Urothelium cell line (cell line): Measurements from ENCODE around the gene DRC1.

Source experiments
- DNase-seq: peaks from one replicate; pipeline ENCODE4 v3.0.0; 2011; ENCODE audit warnings: low spot score, mixed read lengths
- FAIRE-seq: peaks from 2 replicates; lab custom pipeline; 2011; peaks lifted over from hg19 to GRCh38; lab: Jason Lieb, UNC

Gene DRC1

DNA sequence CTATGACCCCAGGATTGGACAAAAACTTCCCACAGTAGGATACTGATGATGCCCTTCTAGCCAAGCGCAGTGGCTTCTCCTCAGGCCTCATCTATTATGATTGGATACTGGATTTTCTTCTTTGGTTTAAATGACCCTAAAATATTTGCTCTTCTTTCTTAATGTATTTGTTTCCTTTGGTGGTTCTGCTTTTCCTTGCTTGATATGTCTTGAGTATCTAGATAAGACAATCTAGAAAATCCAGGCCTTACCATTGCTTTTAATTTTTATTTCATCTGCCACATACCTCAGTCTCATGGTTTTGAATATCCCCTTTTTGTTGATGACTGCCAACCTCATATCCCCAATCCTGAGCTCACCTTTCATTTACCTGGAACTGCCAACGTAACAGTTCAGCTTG, 40.6 kb downstream of the DRC1 start:
- FAIRE-seq = no peak

DNA sequence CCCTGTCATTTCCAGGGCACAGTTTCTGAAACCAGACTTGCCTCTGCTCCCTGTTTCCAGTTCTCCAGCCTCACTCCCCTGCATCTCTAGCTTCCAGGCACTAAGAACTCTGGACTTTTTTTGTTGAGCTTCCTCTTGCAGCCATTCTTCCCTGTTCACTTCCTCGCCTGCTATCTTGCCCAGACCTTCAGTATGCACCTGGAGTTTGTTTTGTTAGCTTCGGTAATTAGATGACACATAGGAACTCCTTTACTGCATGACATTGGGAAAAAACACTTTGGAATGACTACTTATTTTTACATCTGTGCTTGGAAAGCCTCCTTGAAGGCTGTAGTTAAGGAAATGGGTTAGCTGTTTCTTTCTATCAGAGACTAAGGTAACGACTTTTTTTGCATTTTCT, 41.0 kb downstream of the DRC1 start:
- no peak for DNase-seq
- FAIRE-seq = no peak

More for the DNA sequence above, 40.6 kb downstream of the DRC1 start:
- no peak for DNase-seq

DNA sequence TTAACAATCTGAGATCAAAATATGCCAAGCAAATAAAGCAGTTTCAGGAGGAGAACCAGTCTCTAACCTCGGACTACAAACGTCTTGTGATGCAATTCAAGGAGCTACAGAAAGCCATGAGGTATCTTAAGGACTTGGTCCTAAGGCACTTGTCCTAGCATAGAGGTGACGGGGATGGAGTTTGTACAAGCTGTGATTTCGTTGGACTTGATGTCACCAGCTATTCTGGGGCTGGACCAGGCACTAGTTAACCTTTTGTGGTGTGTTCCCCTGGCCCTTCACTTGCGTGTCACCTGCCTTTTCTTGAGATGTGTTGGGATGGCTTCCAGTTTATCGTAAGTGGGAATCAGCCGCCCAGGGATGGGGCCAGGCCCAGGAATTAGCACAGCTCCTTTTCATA, 42.5 kb downstream of the DRC1 start:
- FAIRE-seq = no peak

DNA sequence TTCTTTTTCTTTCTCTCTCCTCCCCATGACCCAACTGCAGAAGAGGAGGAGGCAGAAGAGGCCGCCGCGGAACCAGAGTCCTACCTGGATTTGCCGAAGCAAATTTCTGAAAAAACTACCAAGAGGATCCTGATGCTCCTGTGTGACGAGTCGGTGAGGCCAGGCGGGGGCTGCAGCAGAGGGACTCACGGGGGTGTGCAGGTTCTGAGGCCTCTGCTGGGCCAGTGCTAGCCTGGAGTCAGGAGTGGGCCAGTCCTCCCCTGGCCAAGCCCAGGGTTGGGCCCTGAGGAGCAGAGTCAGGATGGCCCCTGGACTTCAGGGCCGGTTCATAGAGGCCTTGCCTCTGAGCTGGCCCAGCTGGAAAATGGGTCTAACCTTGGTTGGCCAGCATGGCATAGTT, 46.9 kb downstream of the DRC1 start:
- no peak for FAIRE-seq
- no peak for DNase-seq

More for the DNA sequence above, 42.5 kb downstream of the DRC1 start:
- no peak for DNase-seq

DNA sequence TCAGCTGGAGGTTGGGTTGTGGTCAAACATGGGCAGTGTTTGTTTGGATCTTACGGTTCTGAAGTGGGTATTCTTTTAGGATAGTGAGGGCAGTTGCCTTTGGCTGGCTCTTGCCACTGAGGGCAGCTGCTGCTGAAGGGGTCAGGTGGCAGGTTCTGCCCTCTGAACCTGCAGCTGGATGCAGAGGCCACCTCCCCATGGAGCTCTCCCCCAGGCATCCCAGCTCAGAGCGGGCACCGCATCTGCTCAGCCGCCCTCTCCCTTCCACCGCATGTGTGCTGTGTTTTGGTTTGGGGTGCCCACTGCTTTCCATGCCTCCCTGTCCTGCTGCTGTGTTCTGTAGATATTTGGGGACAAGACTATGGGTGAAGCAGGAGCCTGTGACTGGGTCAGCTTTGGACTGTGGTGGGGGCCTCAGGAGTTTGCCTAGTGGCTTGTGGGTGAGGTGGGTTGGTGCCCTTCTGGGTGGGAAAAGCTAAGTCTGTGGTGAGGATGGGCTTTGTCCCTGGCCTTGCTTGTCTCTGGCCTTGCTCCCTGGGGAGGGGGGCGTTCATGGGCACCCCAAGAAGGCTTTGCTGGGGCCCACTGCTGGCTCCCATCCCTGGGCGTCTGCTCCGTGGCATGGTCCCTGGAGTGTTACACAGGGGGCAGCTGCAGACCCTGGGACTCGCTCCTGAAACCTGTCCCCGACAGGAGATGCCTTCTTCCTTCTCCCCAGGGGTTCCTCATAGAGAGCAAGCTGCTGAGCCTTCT, 47.7 kb downstream of the DRC1 start:
- DNase-seq (no peak), FAIRE-seq (no peak)

DNA sequence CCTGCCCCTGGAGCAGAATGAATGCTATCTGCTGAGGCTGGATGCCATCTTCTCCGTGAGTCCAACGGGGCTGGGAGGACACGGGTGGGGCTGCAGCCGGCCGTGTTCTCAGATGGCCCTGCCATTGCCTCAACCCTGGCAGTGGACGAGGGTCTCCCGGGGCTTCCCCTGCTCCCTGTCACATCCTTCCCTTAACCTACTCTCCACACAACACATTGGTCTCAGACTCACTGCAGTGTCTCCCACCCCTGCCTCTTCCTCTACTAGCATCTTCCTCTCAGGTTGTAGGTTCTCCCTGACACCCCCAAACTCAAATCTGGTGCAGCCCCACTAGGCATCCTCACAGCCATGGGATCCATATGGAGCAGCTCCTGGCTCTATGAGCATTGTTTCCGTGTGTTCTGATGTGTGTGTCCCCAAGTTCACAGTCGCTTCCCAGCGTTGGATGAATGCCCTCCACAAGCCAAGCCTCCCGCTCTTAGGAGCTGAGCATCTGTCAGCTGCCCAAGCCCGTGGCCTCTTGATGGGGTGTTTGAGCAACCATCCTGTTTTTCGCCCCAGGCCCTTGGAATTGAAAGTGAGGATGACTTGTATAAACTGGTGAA, 48.4 kb downstream of the DRC1 start:
- FAIRE-seq (no peak), DNase-seq (no peak)

DNA sequence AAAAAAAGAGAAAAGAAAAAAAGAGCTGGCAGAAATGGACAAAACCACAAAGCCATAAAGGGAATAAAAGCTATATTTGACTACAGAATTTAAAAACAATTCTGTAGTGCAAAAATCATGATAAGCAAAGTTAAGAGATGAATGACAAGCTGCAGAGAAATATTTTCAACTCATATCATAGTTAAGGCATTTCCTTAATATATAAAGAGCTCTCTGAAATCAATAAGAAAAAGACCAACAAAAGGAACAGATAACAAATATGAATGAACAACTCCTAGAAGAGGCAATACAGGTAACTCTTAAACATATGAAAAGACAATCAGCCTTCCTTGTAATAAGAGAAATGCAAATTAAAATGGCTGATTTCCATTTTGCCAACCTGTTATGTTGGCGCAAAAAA, 50.0 kb downstream of the DRC1 start:
- DNase-seq = no peak
- no peak for FAIRE-seq

DNA sequence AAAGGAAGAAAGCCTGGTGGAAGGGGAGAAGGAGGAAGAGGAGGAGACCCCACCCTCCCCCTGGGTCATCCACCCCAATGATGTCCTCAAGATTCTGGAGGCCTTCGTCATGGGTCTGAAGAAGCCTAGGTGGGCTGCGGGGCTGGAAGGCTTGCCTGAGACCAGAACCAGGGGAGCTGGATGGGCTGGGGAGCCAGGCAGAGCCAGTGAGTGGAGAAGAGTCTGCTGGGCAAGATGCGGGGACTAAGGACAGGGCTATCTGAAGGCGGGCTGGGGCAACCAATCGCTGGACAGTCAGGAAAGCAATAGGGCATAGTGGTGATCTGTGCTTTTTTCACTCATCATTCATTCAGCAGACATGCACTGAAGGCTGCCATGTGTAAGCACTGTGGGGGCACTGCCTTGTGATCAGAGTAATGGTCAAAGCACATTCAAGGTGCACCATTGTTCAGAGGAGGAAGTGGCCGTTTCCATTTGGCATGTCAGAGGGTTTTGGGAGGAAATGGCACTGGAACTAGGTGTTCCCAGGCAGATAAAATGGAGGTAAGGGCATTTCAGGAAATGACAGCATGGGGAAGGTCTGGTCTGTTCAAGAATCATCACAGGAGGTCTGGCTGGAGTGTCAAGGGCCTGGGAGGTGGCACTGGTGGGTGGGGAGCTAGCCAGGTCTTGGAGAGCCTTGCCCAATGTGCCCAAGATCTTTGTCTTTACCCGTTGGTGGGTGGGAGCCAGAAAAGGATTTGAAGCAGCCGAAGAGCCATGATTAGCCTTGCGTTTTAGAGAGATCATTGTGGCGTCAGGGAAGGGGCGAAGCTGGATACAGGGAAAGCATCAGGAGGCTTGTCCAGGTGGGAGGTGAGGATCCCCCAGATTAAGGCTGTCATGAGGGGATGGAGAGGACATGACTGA, 52.0 kb downstream of the DRC1 start:
- peak; percentile 32 for FAIRE-seq
- no peak for DNase-seq

DNA sequence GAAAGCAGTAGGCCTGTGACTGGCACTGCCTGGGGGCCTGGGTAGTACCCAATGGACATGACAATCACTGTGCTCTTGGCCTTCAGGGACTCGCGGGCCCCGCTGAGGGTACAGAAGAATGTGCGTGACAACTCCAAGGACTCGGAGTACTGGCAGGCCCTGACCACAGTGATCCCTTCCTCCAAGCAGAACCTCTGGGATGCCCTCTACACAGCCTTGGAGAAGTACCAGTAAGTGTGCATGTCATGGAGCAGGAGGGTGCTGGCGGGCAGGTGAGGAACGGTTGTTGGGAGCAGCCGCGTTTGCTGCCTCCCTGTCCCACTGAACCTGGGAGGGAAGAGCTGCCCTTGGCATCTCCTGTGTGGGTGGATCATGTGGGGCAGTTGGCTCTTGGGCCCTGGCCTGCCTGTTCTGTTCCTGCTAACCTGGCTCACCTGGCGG, 52.9 kb downstream of the DRC1 start:
- DNase-seq (no peak), FAIRE-seq (no peak)

DNA sequence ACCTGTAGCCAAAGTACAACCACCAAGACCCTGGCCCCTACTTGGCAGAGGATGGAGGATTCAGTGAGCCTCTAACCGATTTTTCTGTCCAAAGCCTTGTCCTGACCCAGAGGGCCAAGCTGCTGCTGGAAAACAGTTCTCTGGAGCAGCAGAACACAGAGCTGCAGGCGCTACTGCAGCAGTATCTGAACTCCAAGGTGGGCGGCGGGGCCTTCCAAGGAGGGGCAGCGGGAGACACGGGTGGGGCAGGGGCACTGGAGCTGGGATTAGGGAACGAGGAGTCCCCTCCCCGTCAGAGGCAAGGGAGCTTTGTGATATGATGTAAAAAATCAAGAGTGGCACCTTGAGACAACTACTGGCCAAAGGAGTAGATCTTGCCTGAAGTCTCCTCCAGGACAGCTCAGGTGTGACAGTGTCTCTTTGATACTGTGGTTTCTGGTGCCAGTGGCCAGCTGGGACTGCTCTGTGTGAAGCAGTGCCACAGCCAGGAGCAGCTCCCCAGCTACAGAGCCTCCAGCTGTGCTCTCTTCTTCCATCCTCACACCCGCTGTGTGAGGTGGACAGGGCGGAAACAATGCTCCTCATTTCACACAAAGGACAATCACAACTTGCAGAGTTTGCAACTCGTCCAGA, 53.4 kb downstream of the DRC1 start:
- FAIRE-seq (no peak), DNase-seq (no peak)

DNA sequence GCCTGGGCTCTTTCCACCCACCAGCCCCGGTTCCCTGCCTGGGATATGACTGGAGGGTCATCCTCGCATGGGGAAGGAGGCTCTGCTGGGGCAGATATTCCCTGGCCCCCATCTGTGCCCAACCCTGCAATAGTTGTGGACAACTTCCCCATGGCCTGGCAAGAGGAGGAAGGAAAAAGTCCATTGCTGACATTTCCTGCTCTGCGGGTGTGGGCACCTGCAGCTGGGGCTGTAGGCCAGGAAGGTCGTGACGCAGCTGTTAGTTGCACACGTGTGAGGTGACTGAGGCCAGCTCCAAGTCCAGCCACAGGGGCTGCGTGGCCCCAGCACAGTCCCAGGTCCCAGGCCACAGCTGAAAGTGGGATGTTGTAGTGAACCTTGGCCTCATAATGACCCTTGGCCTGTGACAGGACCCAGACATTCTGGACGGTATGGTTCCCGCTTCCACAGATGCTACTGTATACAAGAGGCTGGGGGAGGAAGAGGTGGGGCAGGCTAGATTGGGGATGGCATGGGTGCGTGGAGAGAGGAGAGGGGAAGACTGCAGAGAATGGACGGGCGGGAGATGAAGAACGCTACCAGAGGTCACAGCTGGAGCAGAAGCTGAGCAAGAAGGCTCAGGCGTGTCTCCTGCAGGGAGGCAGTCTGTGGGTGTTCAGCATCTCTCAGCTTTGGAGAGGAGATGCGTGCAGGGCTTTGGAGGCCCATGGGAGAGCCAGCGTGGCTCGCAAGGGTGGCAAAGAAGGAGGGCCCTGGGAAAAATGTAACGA, 54.1 kb downstream of the DRC1 start:
- DNase-seq (no peak), FAIRE-seq (no peak)

DNA sequence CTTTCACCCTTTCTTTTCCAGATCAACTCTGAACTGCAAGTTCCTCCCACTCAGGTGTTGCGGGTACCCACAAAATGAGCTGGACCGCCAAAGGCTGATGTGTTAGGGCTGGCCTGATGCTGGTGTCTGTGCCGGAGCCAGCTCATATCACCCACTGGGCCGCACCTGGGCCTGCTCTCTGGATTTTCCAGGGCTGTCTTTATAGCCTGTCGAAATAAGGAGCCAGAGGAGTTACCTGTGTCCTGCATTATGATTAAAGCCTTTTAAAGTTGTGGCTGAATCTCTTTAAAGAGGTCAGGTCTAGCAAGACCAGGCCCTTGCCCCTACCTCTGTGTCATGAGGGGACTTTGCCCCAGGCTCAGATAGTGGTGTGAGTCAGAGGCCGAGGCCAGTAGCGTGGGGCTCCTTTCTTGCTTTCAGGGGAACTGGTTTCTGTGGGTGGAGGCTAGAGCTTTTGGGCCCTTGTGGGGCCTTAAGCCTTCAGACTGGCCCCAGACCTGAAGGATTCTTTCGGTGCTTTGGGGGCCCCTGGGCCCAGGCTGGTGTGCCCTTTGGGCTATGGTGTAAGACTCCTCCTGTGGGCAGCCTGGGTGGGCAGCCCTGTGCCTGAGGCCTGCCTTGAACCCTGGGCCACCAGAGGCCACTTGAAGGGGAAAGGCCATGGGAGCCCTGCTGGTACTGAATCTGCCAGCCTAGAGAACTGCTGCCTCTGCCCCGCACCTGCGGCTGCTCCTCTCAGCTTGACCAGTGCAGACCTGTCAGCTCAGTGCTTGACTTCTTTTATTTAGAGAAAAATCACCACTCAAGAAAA, 54.9 kb downstream of the DRC1 start:
- FAIRE-seq (no peak), DNase-seq (no peak)

DNA sequence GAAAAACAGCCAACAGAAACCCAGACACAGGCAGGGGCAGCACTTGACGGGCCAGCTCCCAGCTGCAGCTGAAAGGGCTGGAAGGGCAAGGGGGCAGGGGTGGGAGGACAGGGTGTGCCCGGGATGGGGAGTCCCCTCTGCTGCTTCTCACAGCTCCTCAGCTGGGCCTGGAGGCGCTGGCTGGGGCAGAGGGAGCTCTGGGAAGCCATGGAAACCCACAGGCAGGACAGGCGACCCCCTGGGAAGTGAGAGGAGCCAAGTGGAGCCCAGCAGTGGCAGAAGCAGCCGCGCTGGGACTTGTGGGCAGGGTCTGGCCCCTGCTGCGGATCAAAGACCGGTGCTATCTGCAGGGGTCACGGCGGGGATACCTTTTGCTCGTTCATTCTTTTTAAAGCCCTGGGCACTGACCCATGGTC, 55.5 kb downstream of the DRC1 start:
- FAIRE-seq = no peak
- DNase-seq = no peak

DNA sequence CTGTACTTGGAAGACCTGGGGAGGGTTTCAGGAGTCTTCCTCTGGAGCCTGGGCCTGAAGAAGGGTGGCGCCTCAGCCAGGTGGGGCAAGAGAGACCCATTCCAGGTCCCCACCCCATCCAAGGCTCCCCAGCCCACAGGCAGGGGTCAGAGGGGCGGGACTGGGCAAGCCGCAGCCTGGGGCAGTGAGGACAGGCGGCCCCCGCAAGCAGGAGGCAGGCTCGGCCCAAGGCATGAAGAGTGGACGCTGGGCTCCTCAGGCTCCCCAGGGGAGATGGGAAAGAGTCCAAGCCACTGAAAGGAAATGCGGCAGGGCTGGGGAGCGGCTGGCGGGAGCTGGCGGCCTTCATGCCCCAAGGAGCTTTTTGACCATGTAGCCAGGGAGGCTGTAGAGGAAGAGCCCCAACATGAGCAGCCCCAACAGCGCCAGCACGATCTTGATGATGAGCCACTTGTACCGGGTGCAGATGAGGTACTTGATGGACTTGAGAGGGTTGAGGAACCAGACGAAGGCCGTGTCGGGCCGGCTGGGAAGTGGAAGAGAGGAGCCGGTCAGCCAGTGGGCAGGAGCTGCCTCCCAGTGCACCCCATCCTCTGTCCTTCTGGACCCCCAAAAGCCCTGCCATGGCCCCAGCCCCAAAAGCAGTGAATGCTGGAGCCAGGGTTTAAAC, 56.1 kb downstream of the DRC1 start:
- FAIRE-seq = no peak

DNA sequence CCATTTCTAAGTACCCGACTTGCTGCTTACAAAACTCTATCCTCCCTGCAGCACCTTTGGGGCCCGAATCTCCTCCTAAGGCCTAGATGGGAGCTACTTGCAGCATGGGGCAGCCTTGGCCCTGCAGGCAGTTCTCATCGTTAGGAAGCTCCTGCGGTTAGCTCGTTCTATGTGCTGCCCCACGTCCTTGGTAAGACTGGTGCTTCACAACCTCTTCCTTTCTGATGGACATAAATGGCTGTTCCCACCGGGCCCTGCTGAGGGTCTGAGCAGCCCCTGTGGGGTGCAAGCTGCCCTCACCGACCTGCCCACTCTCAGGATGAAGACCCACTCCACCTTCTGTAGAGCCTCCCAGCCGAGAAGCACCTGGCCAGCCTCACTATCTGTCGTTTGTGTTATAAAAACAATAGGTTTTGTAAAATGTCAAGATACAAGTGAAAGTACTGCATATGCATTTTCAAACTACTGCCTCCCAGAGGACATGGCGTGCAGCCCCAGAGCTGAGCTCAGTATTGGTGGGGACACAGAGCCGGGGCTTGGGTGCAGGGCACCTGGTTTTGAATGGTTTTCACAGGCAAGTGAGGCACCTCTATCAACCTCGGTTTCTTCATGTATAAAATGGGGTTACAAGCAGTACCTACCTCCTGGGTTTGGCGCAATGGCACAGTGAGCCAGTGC, 56.8 kb downstream of the DRC1 start:
- no peak for FAIRE-seq
- DNase-seq = no peak

More for the DNA sequence above, 56.1 kb downstream of the DRC1 start:
- DNase-seq = no peak

DNA sequence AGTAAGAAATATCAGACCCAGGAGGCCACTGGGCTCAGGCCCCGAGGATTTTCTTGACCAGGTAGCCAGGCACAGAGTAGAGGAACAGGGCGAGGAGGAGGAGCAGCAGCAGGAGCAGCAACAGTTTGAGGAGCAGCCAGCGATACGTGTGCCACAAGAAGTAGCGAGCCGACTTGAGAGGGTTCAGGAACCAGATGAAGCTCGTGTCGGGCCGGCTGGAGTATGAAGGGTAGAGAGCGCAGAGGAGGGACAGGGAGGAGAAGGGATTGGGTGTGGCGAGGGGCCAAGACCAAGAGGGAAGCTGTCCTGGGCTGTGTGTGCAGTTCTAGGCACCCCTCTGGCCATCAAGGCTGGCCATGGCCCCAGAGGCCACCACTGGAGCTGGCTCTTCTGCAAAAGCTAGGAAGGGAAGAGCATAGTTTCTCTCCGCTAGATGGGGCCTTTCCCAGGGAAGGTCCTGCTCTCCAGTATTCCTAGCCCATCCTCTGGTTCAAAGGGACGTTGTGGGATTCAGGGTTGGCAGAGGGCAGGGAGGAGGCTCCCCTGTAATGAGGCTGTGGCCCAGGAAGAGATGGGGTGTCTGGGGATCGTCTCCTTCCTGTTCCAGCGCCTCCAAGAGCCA, 58.4 kb downstream of the DRC1 start:
- DNase-seq = no peak
- FAIRE-seq = no peak

DNA sequence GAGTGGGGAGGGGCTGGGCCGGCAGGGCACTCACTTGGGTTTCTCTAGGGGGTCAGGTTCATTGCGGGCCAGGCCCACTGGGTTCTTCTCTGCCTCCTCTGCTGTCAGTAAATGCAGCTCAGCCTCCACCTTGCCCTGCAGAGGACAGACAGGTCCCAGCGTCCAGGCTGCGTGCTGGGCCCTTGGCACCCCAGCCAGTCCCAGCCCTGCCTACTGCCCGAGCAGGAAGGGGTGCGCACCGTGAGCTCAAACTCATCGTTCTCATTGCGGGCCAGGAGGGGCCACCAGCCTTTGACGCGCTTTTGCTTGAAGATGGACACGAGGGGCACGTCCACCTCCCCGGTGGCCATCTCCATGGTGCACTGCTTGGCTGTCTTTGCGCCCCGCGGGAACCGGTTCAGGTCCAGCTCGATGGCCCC, 58.9 kb downstream of the DRC1 start:
- DNase-seq (no peak), FAIRE-seq (no peak)

DNA sequence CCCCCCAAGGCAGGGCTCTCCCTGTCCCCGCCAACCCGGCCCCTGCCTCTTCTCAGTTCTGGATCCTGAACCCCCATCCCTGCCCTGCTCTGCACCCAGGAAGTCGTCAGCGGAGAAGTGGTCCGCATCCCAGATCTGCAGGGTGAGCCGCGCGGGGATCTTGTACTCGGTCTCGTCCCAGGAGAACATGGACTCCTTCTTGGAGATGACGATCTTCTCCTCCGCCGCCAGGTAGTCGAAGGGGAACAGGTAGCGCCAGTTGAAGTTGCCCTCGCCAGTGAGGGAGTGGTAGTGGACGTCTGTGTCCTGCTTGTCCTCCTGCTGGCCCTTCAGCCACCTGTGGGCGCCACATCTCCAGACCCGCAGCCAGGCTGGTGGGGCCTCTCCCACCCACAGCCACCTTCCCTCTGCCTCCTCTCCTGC, 59.9 kb downstream of the DRC1 start:
- FAIRE-seq = no peak

More for the DNA sequence above, 59.9 kb downstream of the DRC1 start:
- no peak for DNase-seq
